T-helper 17 cell (primary cell): Measurements from ENCODE around the gene METTL13. TPM values are rescaled to one million over a fixed set of nuclear protein-coding genes. Genes with fewer than 3 reads are reported as not detected.

Experiments
- ATAC-seq: fragments of 150-1000 bp; cut with Tn5 transposase; 2 replicates; pipeline ENCODE4 v1.10.0; 2021; ENCODE audit warnings: mild to moderate bottlenecking, moderate library complexity
- DNase-seq, 3 donors: peaks; one replicate each; pipeline versions ENCODE4 v3.0.0 to v3.0.0-alpha.2; 2020 to 2021
- H3K9me3 ChIP-seq: one replicate; pipeline ENCODE4 v1.7.0; 2013; ENCODE audit warnings: low read length, mild to moderate bottlenecking; ENCODE audit not compliant: control insufficient read depth, poor library complexity, severe bottlenecking
- H3K27ac Mint-ChIP-seq: one replicate; pipeline ENCODE4 v1.8.0; 2022; ENCODE audit warnings: mild to moderate bottlenecking, moderate library complexity, mixed read lengths
- H3K27me3 Mint-ChIP-seq: one replicate; pipeline ENCODE4 v1.8.0; 2022; ENCODE audit warnings: mixed read lengths
- H3K36me3 Mint-ChIP-seq: one replicate; pipeline ENCODE4 v1.8.0; 2022; ENCODE audit warnings: low read depth, mixed read lengths
- H3K4me1 Mint-ChIP-seq: one replicate; pipeline ENCODE4 v1.8.0; 2022; ENCODE audit warnings: mild to moderate bottlenecking, mixed read lengths
- H3K4me3 Mint-ChIP-seq: one replicate; pipeline ENCODE4 v1.8.0; 2022; ENCODE audit warnings: mild to moderate bottlenecking, moderate library complexity, mixed read lengths
- total RNA-seq, 4 donors: library from RNA in 2 of 4; stranded (reverse) in 2 of 4; gene quantifications; one replicate each; pipeline ENCODE4 v1.2.3 and lab custom pipeline; 2022 to 2026

METTL13 gene
- total RNA-seq, 2 donors from 2014 or later = 13.0 to 13.4 TPM

GRCh38 chr1:171751221-171751620, 30.2 kb upstream of the METTL13 start:
- no peak for ATAC-seq
- no peaks in the 10 kb centered on the region for H3K9me3 ChIP-seq
- Mint-ChIP-seq H3K27ac (peak overlapping the region; percentile 8), H3K4me3 (peak overlapping the region; percentile 36), H3K27me3 (peaks cover 17% of the 10 kb centered on the region), H3K4me1 (no peaks in the 10 kb centered on the region), H3K36me3 (no peaks in the 10 kb centered on the region)
- no peak for DNase-seq

- no peaks in the 10 kb centered on the region for H3K9me3 ChIP-seq
- H3K27ac Mint-ChIP-seq = no peak overlapping the region
- ATAC-seq (no peak), DNase-seq (no peak)
- no peaks in the 10 kb centered on the region for H3K4me1 Mint-ChIP-seq
- no peaks in the 10 kb centered on the region for H3K36me3 Mint-ChIP-seq
- no peak overlapping the region for H3K4me3 Mint-ChIP-seq
- peaks cover 17% of the 10 kb centered on the region for H3K27me3 Mint-ChIP-seq
These were observed 28.3 kb upstream of the METTL13 start for GRCh38 chr1:171753182-171753581.

GRCh38 chr1:171753685-171754352, 27.6 kb upstream of the METTL13 start:
- Mint-ChIP-seq H3K27me3 (peaks cover 17% of the 10 kb centered on the region), H3K4me3 (no peak overlapping the region)

GRCh38 chr1:171754353-171754705, 27.1 kb upstream of the METTL13 start:
- Mint-ChIP-seq H3K27me3 (peaks cover 17% of the 10 kb centered on the region), H3K4me3 (no peak overlapping the region), H3K27ac (no peak overlapping the region), H3K36me3 (no peaks in the 10 kb centered on the region), H3K4me1 (no peaks in the 10 kb centered on the region)
- H3K9me3 ChIP-seq = no peaks in the 10 kb centered on the region
- no peak for DNase-seq
- no peak for ATAC-seq

More at GRCh38 chr1:171753685-171754352, 27.6 kb upstream of the METTL13 start:
- DNase-seq (no peak), ATAC-seq (no peak)
- Mint-ChIP-seq H3K27ac (no peak overlapping the region), H3K36me3 (no peaks in the 10 kb centered on the region), H3K4me1 (no peaks in the 10 kb centered on the region)
- no peaks in the 10 kb centered on the region for H3K9me3 ChIP-seq

- H3K4me1 Mint-ChIP-seq = no peaks in the 10 kb centered on the region
- no peak for DNase-seq
- no peak overlapping the region for H3K4me3 Mint-ChIP-seq
- no peaks in the 10 kb centered on the region for H3K36me3 Mint-ChIP-seq
- no peak for ATAC-seq
- no peak overlapping the region for H3K27ac Mint-ChIP-seq
- peaks cover 17% of the 10 kb centered on the region for H3K27me3 Mint-ChIP-seq
- H3K9me3 ChIP-seq = no peaks in the 10 kb centered on the region
These were observed 26.5 kb upstream of the METTL13 start for GRCh38 chr1:171754971-171755370.

GRCh38 chr1:171756856-171757255, 24.6 kb upstream of the METTL13 start:
- H3K9me3 ChIP-seq = no peaks in the 10 kb centered on the region
- Mint-ChIP-seq H3K4me3 (no peak overlapping the region), H3K27me3 (peaks cover 17% of the 10 kb centered on the region), H3K4me1 (no peaks in the 10 kb centered on the region), H3K36me3 (no peaks in the 10 kb centered on the region), H3K27ac (no peak overlapping the region)
- no peak for ATAC-seq
- no peak for DNase-seq

GRCh38 chr1:171758011-171758410, 23.4 kb upstream of the METTL13 start:
- ATAC-seq = no peak

GRCh38 chr1:171762143-171762563, 19.3 kb upstream of the METTL13 start:
- DNase-seq (no peak), ATAC-seq (no peak)
- H3K4me1 Mint-ChIP-seq = no peaks in the 10 kb centered on the region
- H3K27me3 Mint-ChIP-seq = peaks cover 33% of the 10 kb centered on the region
- peaks cover 2% of the 10 kb centered on the region for H3K36me3 Mint-ChIP-seq
- H3K27ac Mint-ChIP-seq = no peak overlapping the region
- no peak overlapping the region for H3K4me3 Mint-ChIP-seq
- H3K9me3 ChIP-seq = no peaks in the 10 kb centered on the region

More at GRCh38 chr1:171758011-171758410, 23.4 kb upstream of the METTL13 start:
- H3K36me3 Mint-ChIP-seq = no peaks in the 10 kb centered on the region
- no peak overlapping the region for H3K4me3 Mint-ChIP-seq
- DNase-seq = no peak
- no peaks in the 10 kb centered on the region for H3K9me3 ChIP-seq
- H3K27me3 Mint-ChIP-seq = peaks cover 27% of the 10 kb centered on the region
- no peak overlapping the region for H3K27ac Mint-ChIP-seq
- no peaks in the 10 kb centered on the region for H3K4me1 Mint-ChIP-seq

GRCh38 chr1:171763764-171764163, 17.7 kb upstream of the METTL13 start:
- H3K9me3 ChIP-seq = no peaks in the 10 kb centered on the region

GRCh38 chr1:171769171-171769570, 12.3 kb upstream of the METTL13 start:
- no peaks in the 10 kb centered on the region for H3K4me1 Mint-ChIP-seq
- DNase-seq = no peak
- peaks cover 7% of the 10 kb centered on the region for H3K36me3 Mint-ChIP-seq
- H3K27ac Mint-ChIP-seq = no peak overlapping the region
- H3K27me3 Mint-ChIP-seq = peaks cover 25% of the 10 kb centered on the region
- no peak for ATAC-seq
- H3K4me3 Mint-ChIP-seq = no peak overlapping the region
- H3K9me3 ChIP-seq = no peaks in the 10 kb centered on the region

More at GRCh38 chr1:171763764-171764163, 17.7 kb upstream of the METTL13 start:
- Mint-ChIP-seq H3K4me3 (no peak overlapping the region), H3K4me1 (no peaks in the 10 kb centered on the region), H3K27me3 (peaks cover 33% of the 10 kb centered on the region), H3K36me3 (peaks cover 2% of the 10 kb centered on the region), H3K27ac (no peak overlapping the region)
- ATAC-seq = no peak
- no peak for DNase-seq

- H3K27ac Mint-ChIP-seq = no peak overlapping the region
- no peaks in the 10 kb centered on the region for H3K4me1 Mint-ChIP-seq
- H3K36me3 Mint-ChIP-seq = peaks cover 7% of the 10 kb centered on the region
- ATAC-seq (no peak), DNase-seq (no peak)
- H3K27me3 Mint-ChIP-seq = peaks cover 25% of the 10 kb centered on the region
- H3K4me3 Mint-ChIP-seq = no peak overlapping the region
- no peaks in the 10 kb centered on the region for H3K9me3 ChIP-seq
These were observed 11.7 kb upstream of the METTL13 start for GRCh38 chr1:171769754-171770153.

GRCh38 chr1:171772312-171772711, 9.1 kb upstream of the METTL13 start:
- DNase-seq (no peak), ATAC-seq (no peak)
- no peaks in the 10 kb centered on the region for H3K9me3 ChIP-seq
- Mint-ChIP-seq H3K4me1 (no peaks in the 10 kb centered on the region), H3K27ac (no peak overlapping the region), H3K4me3 (no peak overlapping the region), H3K36me3 (peaks cover 5% of the 10 kb centered on the region), H3K27me3 (peaks cover 19% of the 10 kb centered on the region)

GRCh38 chr1:171780583-171781175, 781 bp upstream of the METTL13 start:
- DNase-seq (no peak), ATAC-seq (peak; percentile 0)
- no peaks in the 10 kb centered on the region for H3K27me3 Mint-ChIP-seq
- no peaks in the 10 kb centered on the region for H3K9me3 ChIP-seq
- H3K36me3 Mint-ChIP-seq = peaks cover 4% of the 10 kb centered on the region
- peaks cover 29% of the 10 kb centered on the region for H3K4me1 Mint-ChIP-seq
- H3K4me3 Mint-ChIP-seq = peak overlapping the region; percentile 98
- peak overlapping the region; percentile 96 for H3K27ac Mint-ChIP-seq
